Measurements from ENCODE around the gene SPAG9. TPM values are rescaled to one million over a fixed set of nuclear protein-coding genes. Genes with fewer than 3 reads are reported as not detected.

SPAG9 gene
- total RNA-seq, 1 experiment from 2014 or later, result 144 TPM

GRCh38 chr17:50955667-50956120 is 165.0 kb downstream of the SPAG9 start:
- TF ChIP-seq POLR2AphosphoS5 (IDR thresholded peaks at IDR 0.05; ENCODE audit: low read depth, low read length) (no peak), TCF7L2 (IDR thresholded peaks at IDR 0.05; ENCODE audit: low read depth, low read length) (no peak), SIN3A (IDR thresholded peaks at IDR 0.05; ENCODE audit: borderline replicate concordance, insufficient read depth, low read depth, low read length) (no peak), REST (IDR thresholded peaks at IDR 0.05; ENCODE audit: insufficient read depth in 1 of 2, low read depth in 2 of 2, low read length in 1 of 2) (no peak)
- TF ChIP-seq, protein P1, sequence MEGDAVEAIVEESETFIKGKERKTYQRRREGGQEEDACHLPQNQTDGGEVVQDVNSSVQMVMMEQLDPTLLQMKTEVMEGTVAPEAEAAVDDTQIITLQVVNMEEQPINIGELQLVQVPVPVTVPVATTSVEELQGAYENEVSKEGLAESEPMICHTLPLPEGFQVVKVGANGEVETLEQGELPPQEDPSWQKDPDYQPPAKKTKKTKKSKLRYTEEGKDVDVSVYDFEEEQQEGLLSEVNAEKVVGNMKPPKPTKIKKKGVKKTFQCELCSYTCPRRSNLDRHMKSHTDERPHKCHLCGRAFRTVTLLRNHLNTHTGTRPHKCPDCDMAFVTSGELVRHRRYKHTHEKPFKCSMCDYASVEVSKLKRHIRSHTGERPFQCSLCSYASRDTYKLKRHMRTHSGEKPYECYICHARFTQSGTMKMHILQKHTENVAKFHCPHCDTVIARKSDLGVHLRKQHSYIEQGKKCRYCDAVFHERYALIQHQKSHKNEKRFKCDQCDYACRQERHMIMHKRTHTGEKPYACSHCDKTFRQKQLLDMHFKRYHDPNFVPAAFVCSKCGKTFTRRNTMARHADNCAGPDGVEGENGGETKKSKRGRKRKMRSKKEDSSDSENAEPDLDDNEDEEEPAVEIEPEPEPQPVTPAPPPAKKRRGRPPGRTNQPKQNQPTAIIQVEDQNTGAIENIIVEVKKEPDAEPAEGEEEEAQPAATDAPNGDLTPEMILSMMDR (IDR thresholded peaks at IDR 0.05), result no peak
- no peak for DNase-seq (ENCODE audit: low read depth, low spot score)
- no peaks in the 10 kb centered on the region for H3K36me3 ChIP-seq (ENCODE audit: control insufficient read depth, insufficient read depth, low read length)
- CTCF ChIA-PET, result no interaction called here
- no peak overlapping the region for H3K27ac ChIP-seq (ENCODE audit: low read length)
- POLR2A ChIA-PET, result interaction anchor here (0.5 kb wide), 1 partner anchor 89 kb away, joined by 4 read pairs; the partner anchor contains the start of gene TOB1
- H3K27me3 ChIP-seq (ENCODE audit: control insufficient read depth, insufficient read depth, low read length), result no peaks in the 10 kb centered on the region
- intact Hi-C loops (cut with micrococcal nuclease; ENCODE audit: unreplicated experiment), result no loop called here
- H3K9me3 ChIP-seq (ENCODE audit: control insufficient read depth, insufficient read depth, low read depth, low read length), result no peaks in the 10 kb centered on the region
- in situ Hi-C loops (cut with HindIII; ENCODE audit: low pct_unique_long_range_greater_than_20kb, low sequenced_read_pairs), result no loop called here
- no peak overlapping the region for H3K4me3 ChIP-seq (ENCODE audit: low read depth in 2 of 2, low read length in 2 of 2)
- H3K4me1 ChIP-seq (ENCODE audit: control insufficient read depth, insufficient read depth, low read length), result peaks cover 17% of the 10 kb centered on the region
- no peak for ATAC-seq
- BruUV-seq (replicated peaks), result TSS peak; percentile 53

DNA sequence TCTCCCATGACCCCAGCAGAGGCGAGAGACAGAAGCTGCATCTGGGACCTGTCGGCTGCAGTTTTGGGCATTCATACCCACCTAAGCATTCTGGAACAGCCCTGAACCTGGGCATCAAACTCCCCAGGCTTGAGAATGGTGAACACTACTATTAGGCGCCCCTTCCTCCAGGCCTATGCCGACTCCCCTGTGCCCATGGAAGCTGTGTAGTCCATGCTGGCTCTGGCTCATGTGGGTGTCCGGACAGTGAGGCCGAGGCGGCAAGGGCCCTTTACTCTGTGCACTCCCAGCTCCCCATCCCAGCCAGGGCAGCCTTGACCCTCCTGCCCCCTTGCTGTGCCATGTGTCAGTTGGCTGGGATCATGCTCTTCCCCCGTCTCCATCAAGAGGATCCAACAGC is 165.5 kb downstream of the SPAG9 start:
- Histone ChIP-seq H3K36me3 (ENCODE audit: control insufficient read depth, insufficient read depth, low read length) (no peaks in the 10 kb centered on the region), H3K9me3 (ENCODE audit: control insufficient read depth, insufficient read depth, low read depth, low read length) (no peaks in the 10 kb centered on the region), H3K4me1 (ENCODE audit: control insufficient read depth, insufficient read depth, low read length) (peaks cover 22% of the 10 kb centered on the region), H3K27ac (ENCODE audit: low read length) (no peak overlapping the region), H3K4me3 (ENCODE audit: low read depth in 2 of 2, low read length in 2 of 2) (no peak overlapping the region), H3K27me3 (ENCODE audit: control insufficient read depth, insufficient read depth, low read length) (no peaks in the 10 kb centered on the region)
- no TSS peak for BruUV-seq (replicated peaks)
- ATAC-seq, result no peak
- ChIA-PET POLR2A (no interaction called here), CTCF (interaction anchor here (1.3 kb wide), 1 partner anchor 91 kb away, joined by 5 read pairs; no protein-coding TSS in a partner anchor)
- TF ChIP-seq REST (IDR thresholded peaks at IDR 0.05; ENCODE audit: insufficient read depth in 1 of 2, low read depth in 2 of 2, low read length in 1 of 2), result no peak
- in situ Hi-C loops (cut with HindIII; ENCODE audit: low pct_unique_long_range_greater_than_20kb, low sequenced_read_pairs) (no loop called here), intact Hi-C loops (cut with micrococcal nuclease; ENCODE audit: unreplicated experiment) (no loop called here)
- DNase-seq (ENCODE audit: low read depth, low spot score), result no peak

Measured in Panc1 (cell line).